ENCODE data around the gene SMLR1. TPM values are rescaled to one million over a fixed set of nuclear protein-coding genes. Genes with fewer than 3 reads are reported as not detected.

Gene SMLR1
- total RNA-seq, 3 donors from 2014 or later = not detected

- Histone ChIP-seq H3K4me3 (no peak overlapping the region), H3K36me3 (no peaks in the 10 kb centered on the region), H3K27ac (no peak overlapping the region), H3K9me3 (peaks cover 3 to 4% of the 10 kb centered on the region in 2 donors), H3K27me3 (no peaks in the 10 kb centered on the region), H3K4me1 (no peaks in the 10 kb centered on the region)
- no peak for DNase-seq (ENCODE audit: low spot score in 2 of 2)
- no peak for TF ChIP-seq CTCF (IDR thresholded peaks at IDR 0.05)
- no peak for TF ChIP-seq POLR2A (IDR thresholded peaks at IDR 0.05)
- TF ChIP-seq POLR2AphosphoS5 (IDR thresholded peaks at IDR 0.05) = no peak
- intact Hi-C loops (cut with DNase I; ENCODE audit: low total_unique reads) = no loop called here
Measured at GRCh38 chr6:130814506-130814905, 12.7 kb upstream of the SMLR1 start.

GRCh38 chr6:130815200-130816071, 11.8 kb upstream of the SMLR1 start:
- intact Hi-C loops (cut with DNase I; ENCODE audit: low total_unique reads) = no loop called here
- peaks cover 3 to 4% of the 10 kb centered on the region in 2 donors for H3K9me3 ChIP-seq
- TF ChIP-seq POLR2A (IDR thresholded peaks at IDR 0.05) (no peak), POLR2AphosphoS5 (IDR thresholded peaks at IDR 0.05) (no peak), CTCF (IDR thresholded peaks at IDR 0.05) (no peak)
- no peak overlapping the region for H3K27ac ChIP-seq
- H3K27me3 ChIP-seq = no peaks in the 10 kb centered on the region
- H3K4me3 ChIP-seq = no peak overlapping the region
- H3K36me3 ChIP-seq = no peaks in the 10 kb centered on the region
- no peak for DNase-seq (ENCODE audit: low spot score in 2 of 2)
- H3K4me1 ChIP-seq = no peaks in the 10 kb centered on the region

GRCh38 chr6:130822736-130823135, 4.5 kb upstream of the SMLR1 start:
- Histone ChIP-seq H3K27ac (no peak overlapping the region), H3K4me3 (no peak overlapping the region), H3K4me1 (no peaks in the 10 kb centered on the region), H3K36me3 (no peaks in the 10 kb centered on the region), H3K9me3 (peaks cover 0 to 4% of the 10 kb centered on the region in 2 donors), H3K27me3 (no peaks in the 10 kb centered on the region)
- TF ChIP-seq POLR2AphosphoS5 (IDR thresholded peaks at IDR 0.05) = no peak
- no peak for TF ChIP-seq POLR2A (IDR thresholded peaks at IDR 0.05)
- TF ChIP-seq CTCF (IDR thresholded peaks at IDR 0.05) = no peak
- DNase-seq (ENCODE audit: low spot score in 2 of 2) = no peak
- intact Hi-C loops (cut with DNase I; ENCODE audit: low total_unique reads) = loop anchor here (10.0 kb wide), 1 partner anchor 1572 kb away; no protein-coding TSS in a partner anchor

GRCh38 chr6:130824978-130825694, 2.1 kb upstream of the SMLR1 start:
- no peak for DNase-seq (ENCODE audit: low spot score in 2 of 2)
- Histone ChIP-seq H3K9me3 (no peaks in the 10 kb centered on the region), H3K27ac (no peak overlapping the region), H3K27me3 (no peaks in the 10 kb centered on the region), H3K4me3 (no peak overlapping the region), H3K36me3 (no peaks in the 10 kb centered on the region), H3K4me1 (no peaks in the 10 kb centered on the region)
- TF ChIP-seq CTCF (IDR thresholded peaks at IDR 0.05) (no peak), POLR2A (IDR thresholded peaks at IDR 0.05) (no peak), POLR2AphosphoS5 (IDR thresholded peaks at IDR 0.05) (no peak)
- intact Hi-C loops (cut with DNase I; ENCODE audit: low total_unique reads) = loop anchor here (10.0 kb wide), 1 partner anchor 1570 kb away; no protein-coding TSS in a partner anchor
